GM19455 (cell line): ENCODE data around the gene PCF11.
A peak's percentile ranks its signal among the peaks of the same experiment; 100 is the strongest.
"Not testable (repeated sequence)": the region's sequence is repeated elsewhere in the genome, so short reads cannot be mapped to it uniquely, and the experiment has no call there.

Experiments used
- ATAC-seq: cut with Tn5 transposase; IDR thresholded peaks from one replicate; pipeline ENCODE4 v1.9.1; 2021; ENCODE audit not compliant: unreplicated experiment

The PCF11 gene, protein sequence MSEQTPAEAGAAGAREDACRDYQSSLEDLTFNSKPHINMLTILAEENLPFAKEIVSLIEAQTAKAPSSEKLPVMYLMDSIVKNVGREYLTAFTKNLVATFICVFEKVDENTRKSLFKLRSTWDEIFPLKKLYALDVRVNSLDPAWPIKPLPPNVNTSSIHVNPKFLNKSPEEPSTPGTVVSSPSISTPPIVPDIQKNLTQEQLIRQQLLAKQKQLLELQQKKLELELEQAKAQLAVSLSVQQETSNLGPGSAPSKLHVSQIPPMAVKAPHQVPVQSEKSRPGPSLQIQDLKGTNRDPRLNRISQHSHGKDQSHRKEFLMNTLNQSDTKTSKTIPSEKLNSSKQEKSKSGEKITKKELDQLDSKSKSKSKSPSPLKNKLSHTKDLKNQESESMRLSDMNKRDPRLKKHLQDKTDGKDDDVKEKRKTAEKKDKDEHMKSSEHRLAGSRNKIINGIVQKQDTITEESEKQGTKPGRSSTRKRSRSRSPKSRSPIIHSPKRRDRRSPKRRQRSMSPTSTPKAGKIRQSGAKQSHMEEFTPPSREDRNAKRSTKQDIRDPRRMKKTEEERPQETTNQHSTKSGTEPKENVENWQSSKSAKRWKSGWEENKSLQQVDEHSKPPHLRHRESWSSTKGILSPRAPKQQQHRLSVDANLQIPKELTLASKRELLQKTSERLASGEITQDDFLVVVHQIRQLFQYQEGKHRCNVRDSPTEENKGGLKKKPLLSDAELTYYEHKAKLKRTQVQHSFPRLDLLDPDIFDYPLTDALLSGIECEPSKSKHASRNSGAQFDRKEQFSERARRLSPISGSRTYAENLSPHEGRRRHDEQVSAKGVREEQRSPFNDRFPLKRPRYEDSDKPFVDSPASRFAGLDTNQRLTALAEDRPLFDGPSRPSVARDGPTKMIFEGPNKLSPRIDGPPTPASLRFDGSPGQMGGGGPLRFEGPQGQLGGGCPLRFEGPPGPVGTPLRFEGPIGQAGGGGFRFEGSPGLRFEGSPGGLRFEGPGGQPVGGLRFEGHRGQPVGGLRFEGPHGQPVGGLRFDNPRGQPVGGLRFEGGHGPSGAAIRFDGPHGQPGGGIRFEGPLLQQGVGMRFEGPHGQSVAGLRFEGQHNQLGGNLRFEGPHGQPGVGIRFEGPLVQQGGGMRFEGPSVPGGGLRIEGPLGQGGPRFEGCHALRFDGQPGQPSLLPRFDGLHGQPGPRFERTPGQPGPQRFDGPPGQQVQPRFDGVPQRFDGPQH (N-terminal part only)

DNA sequence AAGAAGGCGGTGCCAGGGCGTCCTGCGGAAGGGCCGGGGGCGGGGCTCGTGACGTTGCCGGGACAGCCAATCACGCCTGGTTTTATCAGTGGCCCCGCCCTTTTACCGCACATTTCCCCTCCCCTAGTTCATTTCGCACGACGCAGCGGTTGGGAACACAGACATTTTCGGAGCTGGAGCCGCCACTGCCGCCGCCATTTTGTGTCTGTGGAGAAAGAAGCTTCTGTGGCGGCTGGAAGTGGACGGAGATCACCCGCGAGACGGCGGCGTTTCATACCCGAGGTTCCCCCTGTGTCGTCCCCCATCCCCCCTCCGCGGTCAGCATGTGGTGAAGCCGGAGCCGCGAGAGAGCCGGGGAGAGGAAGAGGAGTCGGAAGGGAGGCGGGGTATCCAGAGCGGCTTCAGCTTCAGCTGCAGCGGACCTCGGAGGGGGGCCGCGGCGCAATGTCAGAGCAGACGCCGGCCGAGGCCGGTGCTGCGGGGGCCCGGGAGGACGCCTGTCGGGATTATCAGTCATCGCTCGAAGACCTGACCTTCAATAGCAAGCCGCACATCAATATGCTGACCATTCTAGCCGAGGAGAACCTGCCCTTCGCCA lies at the start of gene PCF11:
PCF11 (plus strand) TSS at position 136 of the 598 bp plus-strand sequence; CDS start at position 445, 309 bp downstream.
- peak; percentile 9 for ATAC-seq

DNA sequence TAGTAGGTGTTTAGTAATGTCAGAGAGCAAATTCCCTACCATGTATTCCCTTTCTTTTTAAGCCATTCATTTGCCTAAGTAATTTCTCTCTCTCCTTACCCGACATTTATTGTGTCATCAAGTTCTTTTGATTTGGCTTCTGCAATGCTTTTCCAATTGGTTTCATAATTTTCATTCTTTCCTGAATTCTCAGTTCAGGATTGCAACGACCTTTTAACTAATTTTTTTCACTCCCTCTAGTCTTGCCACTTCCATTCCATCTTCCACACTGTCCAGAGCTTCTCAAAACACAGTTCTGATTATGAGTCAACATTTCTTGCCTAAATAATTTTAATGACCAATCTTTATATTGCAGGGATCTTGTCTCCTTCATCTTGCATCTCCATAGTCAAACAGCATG lies 44.0 kb upstream of the PCF11 start:
- ATAC-seq = no peak

DNA sequence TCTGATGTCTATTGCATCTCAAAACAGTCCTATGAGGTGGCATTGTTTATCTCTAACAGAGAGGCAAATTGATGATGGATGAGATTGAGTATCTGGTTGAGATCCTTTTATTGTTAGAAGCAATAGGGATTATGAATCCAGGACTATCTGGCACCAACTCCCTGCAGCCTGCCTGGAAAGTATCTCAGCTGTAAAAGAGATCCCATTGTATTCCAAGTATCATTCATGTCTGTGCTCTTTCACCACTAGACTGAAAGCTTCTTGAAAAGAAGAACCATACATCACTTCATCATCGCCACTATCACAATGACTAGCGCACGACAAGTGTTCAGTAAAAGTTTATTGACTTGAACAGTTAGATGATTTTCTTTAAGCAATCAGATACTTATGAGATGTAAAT lies 41.9 kb upstream of the PCF11 start:
- no peak for ATAC-seq

DNA sequence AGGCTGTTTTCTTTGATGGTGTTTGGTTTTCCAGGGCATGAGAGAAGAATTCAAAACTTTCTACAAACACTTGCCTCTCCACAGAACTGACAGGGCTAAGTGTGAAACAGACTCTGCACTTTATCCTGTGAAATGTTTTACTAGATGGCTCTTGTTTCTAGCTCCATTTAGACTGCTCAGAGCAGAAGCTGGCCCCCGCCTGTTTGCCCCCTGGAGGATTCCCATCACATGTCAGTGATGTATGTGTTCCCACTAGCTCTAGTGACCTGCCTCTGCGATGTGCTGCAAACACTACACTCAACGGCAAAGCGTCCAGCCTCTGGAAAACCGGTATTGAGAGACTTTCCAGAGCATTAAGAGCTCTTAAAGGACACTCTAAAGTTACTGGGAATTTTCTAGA lies 41.4 kb upstream of the PCF11 start:
- no peak for ATAC-seq

DNA sequence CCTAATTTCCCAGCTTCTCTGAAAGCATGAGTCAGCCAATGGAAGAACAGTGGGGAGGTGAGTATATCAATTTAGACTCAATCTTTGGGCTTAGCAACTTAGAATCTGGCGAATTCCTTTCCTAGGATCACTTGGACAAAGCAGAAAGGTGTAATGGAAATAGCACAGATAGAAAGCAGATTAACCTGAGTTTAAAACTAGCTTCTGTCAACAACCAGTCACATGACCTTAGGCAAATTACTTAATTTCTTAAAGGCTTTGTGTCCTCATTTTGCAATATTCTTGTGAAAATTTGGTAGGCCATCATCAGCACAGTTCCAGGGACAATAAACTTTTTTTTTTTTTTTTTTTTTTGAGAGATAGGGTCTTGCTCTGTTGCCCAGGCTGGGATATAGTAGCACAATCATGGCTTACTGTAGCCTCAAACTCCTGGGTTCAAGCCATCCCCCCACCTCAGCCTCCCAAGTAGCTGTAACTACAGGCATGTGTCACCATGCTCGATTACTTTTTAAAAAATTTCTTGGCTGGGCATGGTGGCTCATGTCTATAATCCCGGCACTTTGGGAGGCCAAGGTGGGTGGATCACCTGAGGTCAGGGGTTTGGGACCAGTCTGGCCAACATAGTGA lies 40.8 kb upstream of the PCF11 start:
- ATAC-seq = no peak

DNA sequence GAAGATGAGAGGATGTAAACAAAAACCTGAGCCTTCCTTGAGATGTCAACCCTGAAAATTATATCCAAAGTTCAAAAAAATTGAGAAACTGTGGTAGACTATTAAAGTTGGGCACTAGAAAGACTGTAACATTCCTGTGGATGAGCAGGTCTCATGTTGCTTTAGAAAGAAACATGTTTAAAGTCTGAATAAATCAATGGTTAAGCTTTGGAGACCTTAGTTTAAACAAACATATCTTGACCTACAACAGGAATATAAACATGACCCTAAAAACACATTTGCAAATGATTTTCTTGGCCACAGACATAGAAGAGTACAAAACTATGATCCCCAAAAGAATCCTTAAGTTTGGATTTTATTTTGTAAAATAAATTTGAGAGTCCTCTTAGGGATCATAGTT lies 38.1 kb upstream of the PCF11 start:
- no peak for ATAC-seq

DNA sequence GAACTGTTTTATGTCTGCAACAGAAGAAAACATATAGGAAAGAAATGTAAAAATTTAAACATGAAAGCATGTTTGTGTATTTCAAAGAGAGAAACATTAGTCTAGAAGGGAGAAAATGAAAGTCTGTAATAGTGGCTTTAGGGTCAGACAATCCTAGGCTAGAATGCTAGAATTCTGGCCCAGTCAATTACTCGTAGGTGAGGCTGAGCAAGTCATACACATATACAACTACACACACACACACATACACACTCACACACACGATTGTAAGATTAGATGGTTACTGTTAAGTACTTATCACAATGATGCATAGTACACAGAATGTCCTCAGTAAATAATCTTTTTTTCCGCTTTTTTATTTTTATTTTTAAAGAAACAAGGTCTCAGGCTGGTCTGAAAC lies 37.7 kb upstream of the PCF11 start:
- no peak for ATAC-seq

DNA sequence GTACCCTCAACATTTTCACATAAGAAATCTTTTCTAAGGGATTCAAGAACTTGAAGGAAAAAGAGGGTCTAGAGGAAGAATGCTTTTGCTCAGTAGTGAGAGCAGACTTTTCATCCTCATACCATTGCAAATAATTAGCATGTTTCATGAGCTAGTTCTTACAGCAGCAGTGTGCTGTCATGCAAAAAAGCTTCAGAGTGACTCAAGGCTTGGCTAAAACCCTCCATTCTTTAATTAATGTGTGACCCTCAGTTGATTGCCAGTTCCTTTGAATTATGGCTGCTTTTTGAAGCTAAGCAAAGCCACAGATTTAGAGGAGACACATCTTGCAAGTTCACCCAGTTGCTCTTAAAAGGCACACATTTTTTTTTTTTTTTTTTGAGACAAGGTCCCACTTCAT lies 36.6 kb upstream of the PCF11 start:
- ATAC-seq = no peak

DNA sequence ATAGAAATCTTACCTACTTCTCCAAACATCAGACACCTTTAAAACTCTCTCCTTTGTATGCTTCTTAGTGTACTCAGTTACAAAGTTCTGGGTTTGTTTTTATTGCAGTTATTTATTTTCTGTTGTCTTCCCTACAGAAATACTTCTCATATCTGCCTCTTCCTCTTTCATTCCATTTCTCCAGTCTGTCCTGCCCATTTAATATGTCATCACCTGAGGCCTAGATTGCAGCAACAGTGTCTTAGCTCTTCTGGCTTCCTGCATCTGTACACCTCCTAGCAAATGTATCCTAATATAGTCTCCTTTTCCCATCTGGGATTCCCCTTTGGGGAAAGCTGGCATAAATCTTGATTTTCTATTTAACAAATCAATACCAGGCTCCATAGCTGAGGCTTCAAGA lies 34.9 kb upstream of the PCF11 start:
- ATAC-seq = no peak

DNA sequence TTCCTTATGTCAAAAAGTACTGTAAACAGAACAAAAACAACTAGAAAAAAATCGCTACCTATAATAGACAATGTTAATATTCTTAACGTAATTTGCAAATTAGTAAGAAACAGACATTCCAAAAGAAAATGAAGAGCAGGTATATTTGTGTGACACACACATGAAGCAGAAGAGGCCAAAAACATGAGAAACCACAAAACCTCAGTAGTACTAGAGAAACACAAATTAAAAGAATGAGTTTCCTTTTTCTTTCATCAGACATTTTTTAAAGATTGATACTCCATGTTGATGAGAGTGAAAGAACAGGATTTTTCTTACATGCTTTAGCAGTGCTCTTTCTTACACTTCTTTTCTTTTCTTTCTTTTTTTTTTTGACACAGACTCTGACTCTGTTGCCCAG lies 34.2 kb upstream of the PCF11 start:
- ATAC-seq = no peak

DNA sequence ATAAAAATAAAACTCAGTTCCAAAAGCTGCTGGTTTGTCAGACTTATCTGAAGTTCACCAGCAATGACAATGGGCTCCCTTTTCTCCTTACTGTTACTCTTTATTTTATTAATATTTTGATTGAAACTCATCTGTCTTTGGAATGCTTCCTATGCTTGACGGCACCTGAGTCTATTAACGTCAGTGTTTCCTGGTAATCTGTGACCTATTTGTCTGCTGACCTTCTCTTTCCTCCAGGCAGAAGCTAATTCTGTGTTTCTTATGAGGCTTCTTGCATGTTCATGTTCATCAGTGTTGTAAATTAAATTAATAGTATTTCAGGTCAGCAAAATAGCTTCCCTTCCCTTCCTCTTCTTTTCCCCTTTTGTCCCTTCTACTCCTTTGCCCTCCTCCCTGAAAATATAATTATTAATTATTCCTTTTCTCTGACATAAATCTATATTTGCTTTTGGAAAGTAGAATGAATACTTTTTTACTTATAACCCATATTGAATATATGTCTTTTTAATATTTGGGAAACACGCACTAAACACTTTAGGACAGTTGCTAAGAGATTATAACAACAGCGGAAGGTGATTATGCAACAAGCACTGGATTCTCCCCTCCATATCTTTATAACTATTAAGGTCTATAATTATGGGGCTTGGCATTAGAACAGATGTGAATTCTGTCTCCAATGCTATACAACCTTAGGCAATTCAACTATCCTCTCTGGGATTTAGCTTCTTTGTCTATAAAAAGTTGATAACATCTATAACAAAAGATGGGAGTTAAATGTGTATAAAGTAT lies 32.1 kb upstream of the PCF11 start:
- no peak for ATAC-seq

DNA sequence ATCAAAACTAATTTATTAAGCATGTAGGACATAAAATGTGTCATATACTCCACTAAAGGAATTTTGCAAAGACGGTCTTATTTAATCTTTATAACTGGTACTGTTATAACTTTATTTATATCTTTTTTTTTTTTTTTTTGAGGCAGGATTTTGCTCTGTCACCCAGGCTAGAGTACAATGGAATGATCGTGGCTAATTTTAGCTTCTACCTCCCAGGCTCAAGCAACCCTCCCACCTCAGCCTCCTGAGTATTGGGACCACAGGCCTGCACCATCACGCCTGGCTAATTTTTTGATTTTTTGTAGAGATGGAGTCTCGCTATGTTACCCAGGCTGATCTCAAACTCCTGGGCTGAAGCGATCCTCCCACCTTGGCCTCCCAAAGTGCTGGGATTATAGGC lies 31.4 kb upstream of the PCF11 start:
- no peak for ATAC-seq

DNA sequence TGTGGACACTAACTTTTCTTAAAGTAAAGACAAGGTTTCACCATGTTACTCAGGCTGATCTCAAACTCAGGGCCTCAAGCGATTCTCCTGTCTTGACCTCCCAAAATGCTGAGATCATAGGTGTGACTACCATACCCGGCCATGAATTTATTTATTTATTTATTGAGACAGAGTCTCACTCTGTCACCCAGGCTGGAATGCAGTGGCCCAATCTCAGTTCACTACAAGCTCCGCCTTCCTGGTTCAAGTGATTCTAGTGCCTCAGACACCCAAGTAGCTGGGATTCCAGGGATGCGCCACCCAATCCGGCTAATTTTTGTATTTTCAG lies 29.7 kb upstream of the PCF11 start:
- no peak for ATAC-seq

DNA sequence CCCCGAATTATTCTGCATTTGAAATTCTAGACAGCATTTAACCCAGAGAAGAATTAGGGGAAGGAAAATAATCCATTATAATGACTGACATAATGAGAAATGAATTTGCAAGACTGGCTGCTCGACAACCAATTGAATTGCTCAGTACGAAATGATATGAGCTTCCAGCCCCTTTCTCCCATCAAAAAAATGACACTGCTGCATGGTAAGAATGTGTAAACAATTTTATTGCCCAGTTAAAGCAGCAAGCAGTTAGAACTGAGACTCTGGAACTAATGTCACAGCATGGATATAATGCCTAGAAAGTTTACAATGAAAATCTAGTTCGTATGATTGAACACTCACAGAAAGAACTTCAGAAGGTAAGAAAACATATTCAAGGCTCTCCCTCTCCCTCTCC lies 24.7 kb upstream of the PCF11 start:
- ATAC-seq = no peak

DNA sequence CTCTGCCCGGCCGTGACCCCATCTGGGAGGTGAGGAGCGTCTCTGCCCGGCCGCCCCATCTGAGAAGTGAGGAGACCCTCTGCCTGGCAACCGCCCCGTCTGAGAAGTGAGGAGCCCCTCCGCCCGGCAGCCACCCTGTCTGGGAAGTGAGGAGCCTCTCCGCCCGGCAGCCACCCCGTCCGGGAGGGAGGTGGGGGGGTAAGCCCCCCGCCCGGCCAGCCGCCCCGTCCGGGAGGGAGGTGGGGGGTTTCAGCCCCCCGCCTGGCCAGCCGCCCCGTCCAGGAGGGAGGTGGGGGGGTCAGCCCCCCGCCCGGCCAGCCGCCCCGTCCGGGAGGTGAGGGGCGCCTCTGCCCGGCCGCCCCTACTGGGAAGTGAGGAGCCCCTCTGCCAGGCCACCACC lies 23.7 kb upstream of the PCF11 start:
- ATAC-seq = not testable (repeated sequence)

DNA sequence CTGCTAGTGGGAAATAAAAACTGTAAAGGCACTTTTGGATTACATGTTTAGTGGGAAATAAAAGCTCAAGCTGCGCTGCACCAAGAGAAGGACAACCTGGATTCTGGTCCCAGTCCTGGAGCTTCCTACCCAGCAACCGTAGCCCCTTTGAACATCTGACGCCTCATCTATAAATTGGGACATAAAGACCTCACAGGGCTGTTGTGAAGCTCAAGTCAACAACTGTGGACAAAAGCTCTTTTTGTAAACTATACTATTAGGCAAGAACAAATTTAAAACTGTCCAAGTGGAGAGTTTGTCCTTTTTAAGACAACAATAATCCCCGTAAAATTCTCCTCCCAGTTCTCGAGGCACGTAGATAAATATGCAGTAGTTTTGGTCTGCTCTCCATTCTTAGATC lies 17.6 kb upstream of the PCF11 start:
- ATAC-seq = no peak

DNA sequence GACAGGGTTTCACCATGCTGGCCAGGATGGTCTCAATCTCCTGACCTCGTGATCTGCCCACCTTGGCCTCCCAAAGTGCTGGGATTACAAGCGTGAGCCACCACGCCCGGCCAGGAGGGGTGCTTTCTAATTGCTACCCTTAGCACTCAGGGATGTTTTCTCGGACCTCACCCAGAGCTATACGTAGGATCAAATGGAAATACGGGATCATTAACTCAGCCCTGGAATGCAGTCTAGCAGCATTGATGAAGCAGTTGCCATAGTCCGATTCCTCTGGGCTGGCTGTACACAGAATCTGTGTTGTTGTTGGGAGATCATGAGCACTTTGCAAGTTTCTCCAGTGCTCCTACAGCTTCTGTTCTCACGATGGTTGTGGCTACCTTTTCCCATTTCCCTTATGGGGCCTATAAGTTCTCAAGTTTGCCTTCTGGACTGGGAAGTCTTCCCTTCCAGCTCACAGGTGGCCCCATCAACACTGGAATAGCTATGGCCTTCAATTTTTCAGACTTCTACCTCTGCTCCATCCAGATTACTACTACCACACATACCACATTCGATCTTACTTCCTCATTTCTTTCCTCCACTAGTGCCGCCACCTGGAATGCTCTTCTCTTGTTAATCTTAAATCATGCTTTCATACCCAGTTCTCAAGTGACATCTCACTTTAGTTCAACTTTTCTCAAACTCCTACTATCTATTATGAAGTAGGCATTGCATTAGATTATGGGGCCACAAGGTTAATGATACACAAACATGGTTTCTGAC lies 16.1 kb upstream of the PCF11 start:
- ATAC-seq = peak; percentile 80

DNA sequence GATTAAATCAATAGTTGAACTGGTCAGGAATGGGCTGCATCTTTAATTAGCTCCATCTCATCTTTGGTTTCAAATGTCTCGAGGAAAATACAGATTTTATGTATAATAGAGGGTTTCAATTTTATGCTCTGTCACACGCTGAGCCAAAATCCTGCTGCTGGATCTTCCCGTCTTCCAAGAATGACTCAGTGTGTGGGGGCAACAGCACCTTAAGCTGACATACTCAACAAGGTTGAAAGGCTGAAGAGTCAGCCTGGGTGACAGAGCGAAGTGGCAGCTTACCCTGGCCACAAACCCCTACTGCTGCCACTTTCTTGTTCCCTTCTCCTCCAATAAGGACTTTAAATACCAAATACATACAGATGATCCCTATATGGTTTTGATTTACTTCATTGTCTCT lies 9.0 kb upstream of the PCF11 start:
- ATAC-seq = no peak

DNA sequence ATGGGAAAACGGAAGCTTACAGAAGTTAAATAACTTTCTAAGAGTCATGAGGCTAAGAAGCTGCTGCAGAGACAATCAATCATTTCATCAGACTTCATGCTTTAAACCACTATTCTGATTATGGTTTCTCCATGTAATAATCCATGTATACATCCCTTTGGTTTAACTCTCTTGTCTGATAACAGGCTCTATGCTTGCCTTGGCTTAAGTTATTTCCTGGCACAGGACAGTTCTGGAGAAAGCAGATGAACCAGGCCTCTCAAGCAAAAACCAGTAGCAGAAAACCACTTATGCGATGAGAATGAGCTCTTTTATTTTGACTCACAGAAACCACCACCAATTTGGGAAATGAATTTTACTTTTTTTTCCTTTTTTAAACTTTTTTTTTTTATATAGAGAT lies 6.5 kb upstream of the PCF11 start:
- ATAC-seq = no peak
